GM04504 (cell line): ENCODE measurements around the gene PIGV.
"Not testable (repeated sequence)": the region's sequence is repeated elsewhere in the genome, so short reads cannot be mapped to it uniquely, and the experiment has no call there.

ENCODE experiments used
- DNase-seq: peaks from one replicate; pipeline ENCODE4 v3.0.0-alpha.2; 2012; ENCODE audit warnings: low read depth

Gene PIGV

DNA sequence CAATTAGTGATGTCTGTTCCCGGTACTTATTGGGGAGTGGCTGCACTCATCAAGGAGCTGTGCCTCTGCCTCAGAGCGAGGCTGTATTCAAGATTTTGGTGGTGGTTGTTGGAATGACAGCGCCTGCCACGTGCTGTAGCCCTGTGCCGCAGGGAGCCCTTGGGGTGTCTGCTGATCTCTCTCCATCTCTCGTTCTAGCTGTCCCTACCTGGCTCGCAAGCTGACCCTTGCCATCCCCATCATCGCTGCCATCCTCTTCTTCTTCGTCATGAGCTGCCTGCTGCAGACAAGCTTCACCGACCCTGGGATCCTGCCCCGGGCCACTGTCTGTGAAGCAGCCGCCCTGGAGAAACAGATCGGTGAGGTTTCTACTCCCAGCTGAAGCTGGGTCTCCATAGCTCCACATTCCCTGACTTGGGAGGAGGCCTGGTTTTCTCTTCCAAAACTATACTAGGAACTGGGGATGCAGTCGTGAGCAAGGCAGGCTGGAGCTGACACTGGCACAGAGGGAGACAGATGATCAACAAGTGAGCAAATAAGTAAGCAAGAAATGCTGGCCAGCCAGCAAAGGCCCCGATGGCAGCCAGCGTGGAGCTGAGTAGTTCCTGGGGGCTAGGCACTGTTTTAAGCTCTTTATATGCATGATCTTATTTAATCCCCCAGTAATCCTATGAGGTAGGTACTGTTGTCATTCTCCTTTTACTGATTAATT, 44.7 kb downstream of the PIGV start:
- no peak for DNase-seq

- no peak for DNase-seq
Observed at GRCh38 chr1:26833432-26834405, 46.0 kb downstream of the PIGV start.

DNA sequence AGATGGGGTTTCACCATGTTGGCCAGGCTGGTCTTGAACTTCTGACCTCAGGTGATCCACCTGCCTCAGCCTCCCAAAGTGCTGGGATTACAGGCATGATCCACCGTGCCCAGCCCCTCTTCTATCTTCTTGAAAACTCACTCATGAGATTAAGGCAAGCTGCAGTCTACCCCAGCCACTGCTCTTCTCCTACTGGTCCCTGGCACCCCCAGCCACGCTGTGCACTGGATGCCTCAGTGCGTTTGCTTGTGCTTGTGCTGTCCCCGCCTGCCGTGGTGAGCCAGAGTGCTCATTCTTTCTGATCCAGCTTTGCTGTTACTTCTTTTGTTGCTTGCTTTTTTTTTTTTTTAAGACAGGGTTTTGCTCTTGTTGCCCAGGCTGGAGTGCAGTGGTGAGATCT, 49.9 kb downstream of the PIGV start:
- DNase-seq, result not testable (repeated sequence)

DNA sequence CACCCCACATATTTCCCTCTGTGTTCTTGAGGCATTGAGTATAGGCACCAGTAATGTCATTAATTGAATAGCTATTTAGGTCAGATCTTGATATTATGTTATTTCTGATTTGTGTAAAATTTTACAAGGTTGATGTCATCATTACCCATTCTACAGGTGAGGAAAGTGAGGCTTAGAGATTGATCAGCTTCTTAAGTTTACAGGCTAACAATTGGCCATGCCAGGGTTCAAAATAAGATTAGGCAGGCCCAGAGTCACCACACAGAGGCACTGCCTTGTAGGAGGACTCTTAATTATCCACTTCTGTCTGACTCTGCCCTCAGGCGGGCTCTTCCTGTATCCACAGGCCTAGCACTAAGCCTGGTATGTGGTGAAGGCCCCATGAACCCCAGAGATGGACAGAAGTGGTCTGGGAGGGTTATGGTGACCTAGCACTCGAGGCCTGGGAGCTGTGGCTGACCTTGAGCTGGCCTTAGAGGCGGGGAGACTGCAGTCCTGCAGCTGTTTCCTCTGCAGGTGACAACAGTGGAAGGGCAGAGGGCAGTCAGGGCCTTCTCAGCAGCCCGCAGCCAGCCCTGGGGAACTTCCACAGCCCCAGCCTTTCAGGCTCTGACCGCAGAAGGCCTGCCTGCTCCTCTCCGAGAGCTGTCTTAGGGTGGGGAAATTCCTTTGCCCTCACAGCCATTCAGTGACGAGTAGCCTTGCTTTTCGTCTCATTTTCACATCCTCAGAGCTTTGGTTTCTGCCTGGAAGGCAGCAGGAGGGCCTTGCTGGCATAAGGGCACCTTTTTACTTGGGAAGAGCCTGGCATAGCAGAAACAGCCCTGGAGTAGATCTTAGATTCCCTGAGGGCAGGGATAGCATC, 51.0 kb downstream of the PIGV start:
- no peak for DNase-seq

- DNase-seq, result no peak
Observed at GRCh38 chr1:26839339-26839722, 51.6 kb downstream of the PIGV start.

DNA sequence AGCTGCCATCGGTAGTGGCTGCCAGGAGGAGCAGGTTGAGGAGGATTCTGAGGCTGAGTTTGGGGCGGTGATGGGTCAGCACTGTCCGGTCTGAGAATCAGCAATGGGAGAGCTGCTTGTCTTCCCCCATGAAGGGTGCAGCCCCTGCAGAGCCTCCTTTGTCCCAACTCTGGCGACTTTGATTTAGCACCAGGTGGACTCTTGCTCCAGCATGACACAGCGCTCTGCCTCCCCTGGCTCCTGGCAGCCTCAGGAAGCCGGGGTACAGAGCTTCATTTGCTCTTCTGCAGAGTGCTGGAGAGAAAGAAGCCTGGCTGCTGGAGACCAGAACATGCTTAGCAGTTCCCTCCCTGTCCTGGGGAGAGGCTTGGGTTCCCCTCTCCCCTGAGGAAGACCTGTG, 52.0 kb downstream of the PIGV start:
- DNase-seq, result no peak

DNA sequence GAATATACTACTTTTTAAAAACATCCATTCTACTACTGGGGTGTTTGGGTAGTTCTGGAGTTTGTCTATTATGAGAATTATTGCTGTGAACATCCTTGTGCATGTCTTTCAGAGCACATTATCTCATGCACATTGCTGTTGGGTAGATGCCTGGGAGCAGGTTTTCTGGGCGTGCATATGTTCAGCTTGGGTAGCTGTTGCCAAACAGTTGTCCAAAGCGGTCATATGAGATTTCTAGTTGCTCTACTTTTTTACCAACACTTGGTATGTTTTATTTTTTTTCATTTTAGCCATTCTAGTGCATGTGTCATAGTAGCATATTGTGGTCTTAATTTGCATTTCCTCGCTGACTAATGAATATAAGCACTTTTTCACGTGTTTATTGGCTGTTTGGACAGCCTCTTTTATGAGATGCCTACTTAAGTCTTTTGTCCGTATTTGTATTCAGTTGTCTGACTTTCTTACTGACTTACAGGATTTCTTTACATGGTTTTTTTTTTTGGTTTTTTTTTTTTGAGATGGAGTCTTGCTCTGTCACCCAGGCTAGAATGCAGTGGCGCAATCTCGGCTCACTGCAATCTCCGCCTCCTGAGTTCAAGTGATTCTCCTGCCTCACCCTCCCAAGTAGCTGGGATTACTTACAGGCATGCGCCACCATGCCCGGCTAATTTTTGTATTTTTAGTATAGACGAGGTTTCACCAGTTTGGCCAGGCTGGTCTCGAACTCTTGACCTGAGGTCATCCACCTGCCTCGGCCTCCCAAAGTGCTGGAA, 56.9 kb downstream of the PIGV start:
- no peak for DNase-seq

- not testable (repeated sequence) for DNase-seq
Observed at GRCh38 chr1:26847826-26848225, 60.1 kb downstream of the PIGV start.
